Head of caudate nucleus (tissue), 42 donors: ENCODE results near the gene PDE4B.
"Not testable (repeated sequence)": the region's sequence is repeated elsewhere in the genome, so short reads cannot be mapped to it uniquely, and the experiment has no call there.

Experiments used
- DNase-seq, 42 donors: peaks; one replicate each; pipeline versions ENCODE4 v3.0.0 to v3.0.0-alpha.2; 2020 to 2021; ENCODE audit warnings: mixed read lengths in 7 of 42
- intact Hi-C: fragments of 100-400 bp; cut with DNase I; formaldehyde crosslinking; loops from one replicate; pipeline ENCODE4 v1.15.0; 2022

The PDE4B gene

DNA sequence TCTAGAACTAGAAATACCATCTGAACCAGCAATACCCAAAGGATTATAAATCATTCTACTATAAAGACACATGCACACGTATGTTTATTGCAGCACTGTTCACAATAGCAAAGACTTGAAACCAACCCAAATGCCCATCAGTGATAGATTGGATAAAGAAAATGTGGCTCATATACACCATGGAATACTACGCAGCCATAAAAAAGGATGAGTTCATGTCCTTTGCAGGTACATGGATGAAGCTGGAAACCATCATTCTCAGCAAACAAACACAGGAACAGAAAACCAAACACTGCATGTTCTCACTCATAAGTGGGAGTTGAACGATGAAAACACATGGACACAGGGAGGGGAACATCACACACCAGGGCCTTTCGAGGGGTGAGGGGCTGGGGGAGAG lies 174.8 kb downstream of the PDE4B start:
- intact Hi-C loops = not testable (repeated sequence)

DNA sequence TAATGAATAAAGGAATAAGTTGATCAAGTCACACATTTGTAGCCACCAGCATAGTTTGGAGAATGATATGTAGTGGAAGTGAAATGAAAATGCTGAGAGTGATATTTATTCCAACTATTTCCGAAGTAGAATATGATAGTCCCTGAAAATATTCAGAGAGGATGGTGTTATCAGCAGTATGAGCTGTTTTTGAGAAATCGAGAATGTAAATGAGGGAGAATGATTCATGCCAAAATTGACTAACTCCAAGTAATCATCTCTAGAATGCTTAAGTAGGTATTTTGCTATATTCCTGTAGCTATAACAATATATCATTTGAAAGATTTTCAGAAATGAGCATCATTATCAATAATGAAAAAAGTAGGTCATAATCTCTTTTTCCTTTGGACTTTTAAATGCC lies 178.9 kb downstream of the PDE4B start:
- no peak for DNase-seq
- intact Hi-C loops = no loop called here

More for the DNA sequence above, 174.8 kb downstream of the PDE4B start:
- DNase-seq = not testable (repeated sequence)

GRCh38 chr1:65975708-65976107 lies 183.0 kb downstream of the PDE4B start:
- DNase-seq = no peak
- intact Hi-C loops = no loop called here

GRCh38 chr1:65979136-65980044 lies 186.7 kb downstream of the PDE4B start:
- peak; percentile 30 to 92 (median 78) for DNase-seq
- intact Hi-C loops = no loop called here

- intact Hi-C loops = no loop called here
Measured at GRCh38 chr1:65980237-65980636, 187.5 kb downstream of the PDE4B start.

DNA sequence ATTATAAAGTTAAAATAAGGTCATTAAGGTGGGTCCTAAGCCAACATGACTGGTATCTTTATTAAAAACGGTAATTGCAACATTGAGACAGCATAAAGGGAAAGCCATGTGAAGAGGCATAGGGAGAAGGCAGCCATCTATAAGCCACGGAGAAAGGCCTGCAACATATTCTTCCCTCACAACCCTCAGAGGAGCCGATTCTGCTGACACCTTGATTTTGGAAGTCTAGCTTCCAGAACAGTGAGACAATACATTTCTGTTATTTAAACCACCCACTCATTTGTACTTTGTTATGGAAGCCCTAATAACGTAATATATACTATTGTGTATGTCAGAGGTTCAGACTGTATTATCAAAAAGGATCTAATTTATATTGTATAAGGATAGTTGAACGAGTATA lies 190.8 kb downstream of the PDE4B start:
- DNase-seq = no peak
- intact Hi-C loops = no loop called here

More at GRCh38 chr1:65980237-65980636, 187.5 kb downstream of the PDE4B start:
- no peak for DNase-seq

GRCh38 chr1:65985393-65986066 lies 192.8 kb downstream of the PDE4B start:
- intact Hi-C loops = no loop called here
- DNase-seq = peak in 12 of 42 donors; percentile 25 to 73 (median 41)

GRCh38 chr1:65986146-65986545 lies 193.5 kb downstream of the PDE4B start:
- intact Hi-C loops = no loop called here
- no peak for DNase-seq

GRCh38 chr1:65990161-65990560 lies 197.5 kb downstream of the PDE4B start:
- DNase-seq = no peak
- intact Hi-C loops = loop anchor here (10.0 kb wide), 3 partner anchors 55 to 255 kb away; no protein-coding TSS in a partner anchor

DNA sequence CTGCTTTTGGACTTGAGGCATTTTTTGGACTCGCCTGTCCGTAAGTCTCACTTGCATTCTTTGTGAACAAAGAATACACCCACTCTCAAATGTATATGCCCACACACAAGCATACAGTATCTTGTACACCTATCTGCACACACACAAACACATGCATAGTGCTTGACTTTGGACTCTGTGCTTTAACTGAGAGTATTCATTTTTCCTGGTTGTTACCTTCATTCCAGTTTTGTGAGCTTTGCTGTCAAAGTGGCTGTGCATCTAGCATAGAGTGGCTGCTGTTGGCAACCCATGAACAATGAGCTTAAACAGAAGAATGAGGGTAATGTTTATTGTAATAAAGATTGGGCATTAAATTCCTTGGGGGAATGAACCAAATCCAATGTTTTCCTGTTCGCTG lies 199.0 kb downstream of the PDE4B start:
- intact Hi-C loops = loop anchor here (10.0 kb wide), 3 partner anchors 53 to 253 kb away; no protein-coding TSS in a partner anchor
- peak in 5 of 42 donors; percentile 4 to 53 (median 33) for DNase-seq

GRCh38 chr1:65992165-65992821 lies 199.6 kb downstream of the PDE4B start:
- DNase-seq = peak; percentile 24 to 90 (median 74)
- intact Hi-C loops = loop anchor here (10.0 kb wide), 3 partner anchors 53 to 253 kb away; no protein-coding TSS in a partner anchor

DNA sequence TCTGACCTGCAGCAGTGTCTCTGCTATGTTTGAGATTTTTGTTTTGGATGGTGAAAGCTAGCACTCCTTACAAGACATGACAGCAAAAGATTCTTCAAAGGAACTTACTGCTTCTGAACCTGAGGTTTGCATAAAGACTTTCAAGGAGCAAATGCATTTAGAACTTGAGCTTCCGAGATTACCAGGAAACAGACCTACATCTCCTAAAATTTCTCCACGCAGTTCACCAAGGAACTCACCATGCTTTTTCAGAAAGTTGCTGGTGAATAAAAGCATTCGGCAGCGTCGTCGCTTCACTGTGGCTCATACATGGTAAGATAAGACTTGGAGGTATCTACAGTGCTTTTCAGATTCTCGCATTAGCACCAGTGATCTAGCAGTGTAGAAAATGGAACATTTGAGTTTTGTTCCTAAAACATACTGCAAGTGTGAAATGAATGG lies 200.2 kb downstream of the PDE4B start:
- DNase-seq = peak in 13 of 42 donors; percentile 8 to 57 (median 25)
- intact Hi-C loops = loop anchor here (10.0 kb wide), 3 partner anchors 52 to 252 kb away; no protein-coding TSS in a partner anchor

GRCh38 chr1:65994223-65994622 lies 201.5 kb downstream of the PDE4B start:
- intact Hi-C loops = loop anchor here (10.0 kb wide), 3 partner anchors 51 to 251 kb away; no protein-coding TSS in a partner anchor
- no peak for DNase-seq

DNA sequence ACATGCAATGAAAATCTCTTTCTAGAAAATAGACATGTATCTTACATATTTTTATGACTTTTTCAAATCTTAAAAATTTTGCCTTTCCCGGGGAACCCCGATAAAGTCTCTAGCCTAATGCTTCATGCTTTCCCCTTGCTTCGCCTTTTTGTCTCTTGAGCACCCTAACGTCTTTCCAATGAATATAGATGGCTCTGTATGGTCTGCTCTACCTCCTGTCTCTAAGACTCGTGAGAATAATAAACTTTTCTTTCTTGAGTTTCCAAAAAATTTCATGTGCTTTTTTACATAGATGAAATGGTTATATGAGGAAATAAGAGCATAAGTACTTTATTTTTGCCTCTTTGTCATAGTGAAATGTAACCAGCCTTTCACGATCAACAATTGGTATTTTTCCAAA lies 202.6 kb downstream of the PDE4B start:
- no peak for DNase-seq
- intact Hi-C loops = loop anchor here (10.0 kb wide), 3 partner anchors 49 to 249 kb away; no protein-coding TSS in a partner anchor

DNA sequence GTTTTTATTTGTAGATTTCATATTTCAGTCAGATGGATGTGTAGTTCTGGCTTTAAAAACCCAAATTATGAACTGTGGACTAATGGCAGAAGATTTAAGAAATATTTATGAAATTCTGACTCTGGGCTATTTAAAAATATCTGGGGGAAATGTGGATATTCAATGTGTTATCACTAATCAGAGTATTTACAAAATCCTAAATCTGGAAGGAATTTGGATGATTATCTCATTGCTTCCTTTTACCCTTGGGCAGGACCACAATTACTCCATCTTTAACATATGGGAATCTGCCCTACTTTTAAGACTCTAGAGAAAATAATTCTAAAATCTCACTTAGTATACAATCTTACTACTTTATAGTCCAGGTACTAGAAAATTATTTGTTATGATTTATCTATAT lies 203.2 kb downstream of the PDE4B start:
- DNase-seq = no peak
- intact Hi-C loops = loop anchor here (10.0 kb wide), 3 partner anchors 49 to 249 kb away; no protein-coding TSS in a partner anchor

GRCh38 chr1:65997693-65998092 lies 205.0 kb downstream of the PDE4B start:
- DNase-seq = no peak
- intact Hi-C loops = loop anchor here (10.0 kb wide), 3 partner anchors 47 to 247 kb away; no protein-coding TSS in a partner anchor

GRCh38 chr1:65998763-65999583 lies 206.3 kb downstream of the PDE4B start:
- DNase-seq = peak in 7 of 42 donors; percentile 5 to 58 (median 17)
- intact Hi-C loops = loop anchor here (10.0 kb wide), 3 partner anchors 46 to 246 kb away; no protein-coding TSS in a partner anchor
